Kidney (tissue), 14 donors: Measurements from ENCODE around the gene SLC6A3. TPM values are rescaled to one million over a fixed set of nuclear protein-coding genes. Genes with fewer than 3 reads are reported as not detected.

Experiments
- DNase-seq, 5 donors: peaks; one replicate each; pipeline ENCODE4 v3.0.0-alpha.2; 2013 to 2020
- FAIRE-seq: peaks from 2 replicates; lab custom pipeline; 2012; peaks lifted over from hg19 to GRCh38; lab: Jason Lieb, UNC
- H3K27ac ChIP-seq, 2 donors: one replicate each; pipeline ENCODE4 v1.7.0; 2013; ENCODE audit warnings: low read depth in 2 of 2, low read length in 2 of 2, inconsistent platforms in 1 of 2
- H3K27me3 ChIP-seq: one replicate; pipeline ENCODE4 v1.7.1; 2013; ENCODE audit warnings: low read length, inconsistent platforms; ENCODE audit not compliant: control insufficient read depth, insufficient read depth
- H3K36me3 ChIP-seq, 3 donors: one replicate each; pipeline versions ENCODE4 v1.7.0 to v1.7.1; 2013; ENCODE audit warnings: low read length in 3 of 3, control low read depth in 1 of 3, inconsistent platforms in 1 of 3; ENCODE audit not compliant: insufficient read depth in 3 of 3, control insufficient read depth in 2 of 3
- H3K4me1 ChIP-seq, 3 donors: one replicate each; pipeline versions ENCODE4 v1.7.0 to v1.7.1; 2013; ENCODE audit warnings: low read length in 3 of 3, inconsistent platforms in 1 of 3, low read depth in 1 of 3; ENCODE audit not compliant: control insufficient read depth in 2 of 3, insufficient read depth in 2 of 3
- H3K4me3 ChIP-seq, 3 donors: one replicate each; pipeline versions ENCODE4 v1.7.0 to v1.8.1; 2013; ENCODE audit warnings: low read length in 3 of 3, control low read depth in 1 of 3, inconsistent platforms in 1 of 3
- H3K9ac ChIP-seq, 3 donors: one replicate each; pipeline versions ENCODE4 v1.7.0 to v1.7.1; 2013; ENCODE audit warnings: low read length in 3 of 3, control low read depth in 1 of 3, inconsistent platforms in 1 of 3
- H3K9me3 ChIP-seq, 3 donors: one replicate each; pipeline versions ENCODE4 v1.7.0 to v1.7.1; 2013; ENCODE audit warnings: low read length in 3 of 3, control low read depth in 1 of 3, inconsistent platforms in 1 of 3; ENCODE audit not compliant: control insufficient read depth in 2 of 3, insufficient read depth in 1 of 3
- intact Hi-C: fragments of 100-400 bp; cut with DNase I; formaldehyde crosslinking; loops from one replicate; pipeline ENCODE4 v1.11.1; 2022
- polyA plus RNA-seq: library from polyadenylated mRNA; stranded (reverse); fragments of 350-450 nt; fragmentation: Illumina TruSeq; extraction: RNeasy Lipid Tissue Mini Kit (QIAGEN cat#74804); gene quantifications from one replicate; pipeline ENCODE4 v1.2.3, GENCODE V29; 2014; ENCODE audit warnings: low read depth, low replicate concordance; ENCODE audit not compliant: insufficient read depth
- total RNA-seq: library from RNA; stranded (reverse); fragmentation: NEBNext Ultra II Directional; extraction: Animal tissue kit (Norgen Biotek cat#: 25700); gene quantifications from one replicate; pipeline ENCODE4 v1.2.1, GENCODE V29; 2021
- TF ChIP-seq, protein P1 (sequence below): IDR thresholded peaks from 3 replicates; pipeline ENCODE4 v1.5.1; 2012; ENCODE audit warnings: mild to moderate bottlenecking, moderate library complexity, borderline replicate concordance; ENCODE audit not compliant: insufficient read depth; ENCODE audit errors: extremely low read depth
- donor health status: control.
- donor health status: control.
- donor health status: control.
- donor health status: control.
- donor health status: control.
- donor health status: DM: yes; HTN: yes; CAD: no.
- donor health status: Normal renal cell carcinoma (clear cell type).

The SLC6A3 gene
- total and polyA plus RNA-seq, 2 donors from 2014 or later = 0.09 to 0.54 TPM

DNA sequence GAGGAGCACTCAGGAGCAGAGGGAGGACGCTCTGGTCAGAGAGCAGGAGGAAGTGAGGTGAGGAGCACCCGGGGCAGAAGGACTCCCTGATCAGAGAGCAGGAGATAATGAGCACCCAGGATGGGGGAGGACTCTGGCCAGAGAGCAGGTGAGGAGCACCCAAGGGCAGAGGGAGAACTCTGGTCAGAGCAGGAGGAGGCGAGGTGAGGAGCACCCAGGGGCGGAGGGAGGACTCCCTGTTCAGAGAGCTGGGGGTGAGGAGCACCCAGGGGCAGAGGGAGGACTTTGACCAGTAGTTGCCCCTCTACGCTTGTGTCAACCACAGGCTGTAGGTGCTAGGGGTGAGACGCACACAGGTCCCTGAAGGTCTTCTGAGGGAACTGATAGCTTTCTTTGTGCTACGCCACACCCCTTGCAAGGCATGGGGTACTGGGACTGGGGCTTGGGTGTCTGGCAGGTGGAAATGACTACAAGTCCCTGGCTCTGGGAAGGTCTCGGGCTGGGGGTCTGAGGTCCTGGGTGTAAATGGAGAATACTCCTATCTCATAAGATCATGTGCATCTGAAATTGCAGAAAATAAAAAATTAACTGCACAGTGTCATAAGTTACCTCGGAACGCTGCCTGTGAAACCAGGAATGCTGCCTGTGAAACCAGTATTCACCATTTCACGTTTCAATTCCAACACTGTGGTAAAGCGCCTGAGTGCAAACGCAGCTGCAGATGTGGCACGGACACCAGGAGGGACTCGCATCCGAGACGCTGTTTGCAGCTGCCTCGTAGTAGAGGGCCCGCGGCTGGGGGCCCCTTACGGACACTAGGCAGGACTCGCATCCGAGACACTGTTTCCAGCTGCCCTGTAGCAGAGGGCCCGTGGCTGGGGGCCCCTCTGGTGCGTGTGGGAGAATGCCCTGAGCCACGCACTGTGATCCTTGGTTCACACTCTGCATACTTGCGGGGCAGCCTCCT, 27.0 kb upstream of the SLC6A3 start:
- intact Hi-C loops = no loop called here
- no peak for FAIRE-seq
- Histone ChIP-seq H3K9ac (no peak overlapping the region), H3K27me3 (no peaks in the 10 kb centered on the region), H3K9me3 (no peaks in the 10 kb centered on the region), H3K36me3 (peaks cover 0 to 3% (median 0%) of the 10 kb centered on the region in 3 donors), H3K27ac (no peak overlapping the region), H3K4me3 (no peak overlapping the region), H3K4me1 (peaks cover 0 to 4% (median 0%) of the 10 kb centered on the region in 3 donors)
- peak in 1 of 5 donors; percentile 45 for DNase-seq
- TF ChIP-seq, protein P1, sequence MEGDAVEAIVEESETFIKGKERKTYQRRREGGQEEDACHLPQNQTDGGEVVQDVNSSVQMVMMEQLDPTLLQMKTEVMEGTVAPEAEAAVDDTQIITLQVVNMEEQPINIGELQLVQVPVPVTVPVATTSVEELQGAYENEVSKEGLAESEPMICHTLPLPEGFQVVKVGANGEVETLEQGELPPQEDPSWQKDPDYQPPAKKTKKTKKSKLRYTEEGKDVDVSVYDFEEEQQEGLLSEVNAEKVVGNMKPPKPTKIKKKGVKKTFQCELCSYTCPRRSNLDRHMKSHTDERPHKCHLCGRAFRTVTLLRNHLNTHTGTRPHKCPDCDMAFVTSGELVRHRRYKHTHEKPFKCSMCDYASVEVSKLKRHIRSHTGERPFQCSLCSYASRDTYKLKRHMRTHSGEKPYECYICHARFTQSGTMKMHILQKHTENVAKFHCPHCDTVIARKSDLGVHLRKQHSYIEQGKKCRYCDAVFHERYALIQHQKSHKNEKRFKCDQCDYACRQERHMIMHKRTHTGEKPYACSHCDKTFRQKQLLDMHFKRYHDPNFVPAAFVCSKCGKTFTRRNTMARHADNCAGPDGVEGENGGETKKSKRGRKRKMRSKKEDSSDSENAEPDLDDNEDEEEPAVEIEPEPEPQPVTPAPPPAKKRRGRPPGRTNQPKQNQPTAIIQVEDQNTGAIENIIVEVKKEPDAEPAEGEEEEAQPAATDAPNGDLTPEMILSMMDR = no peak

DNA sequence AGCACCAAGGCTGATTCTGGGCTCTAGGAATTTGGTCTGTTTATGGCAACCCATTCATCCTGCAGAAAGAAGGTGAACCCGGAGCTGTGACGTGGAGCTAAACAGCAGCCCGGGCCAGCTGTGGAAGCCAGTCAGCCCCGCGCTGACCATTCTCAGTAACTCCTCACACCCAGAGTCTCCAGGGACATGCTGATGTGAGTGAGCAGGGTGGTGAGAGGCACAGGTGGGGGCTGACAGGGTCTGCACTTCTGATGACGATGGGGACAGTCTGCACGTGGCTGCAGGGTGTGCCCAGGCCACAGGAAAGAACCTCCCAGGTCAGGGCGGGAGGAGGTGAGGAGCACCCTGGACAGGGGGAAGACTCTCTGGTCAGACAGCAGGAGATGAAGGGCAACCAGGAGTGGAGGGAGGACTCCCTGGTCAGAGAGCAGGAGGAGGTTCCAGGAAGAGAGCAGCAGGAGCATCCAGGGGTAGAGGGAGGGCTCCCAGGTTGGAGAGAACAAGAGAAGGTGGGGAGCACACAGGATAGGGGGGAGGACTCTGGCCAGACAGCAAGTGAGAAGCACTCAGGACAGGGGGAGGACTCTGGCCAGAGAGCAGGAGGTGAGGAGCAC, 26.1 kb upstream of the SLC6A3 start:
- H3K36me3 ChIP-seq = peaks cover 0 to 3% (median 0%) of the 10 kb centered on the region in 3 donors
- intact Hi-C loops = no loop called here

DNA sequence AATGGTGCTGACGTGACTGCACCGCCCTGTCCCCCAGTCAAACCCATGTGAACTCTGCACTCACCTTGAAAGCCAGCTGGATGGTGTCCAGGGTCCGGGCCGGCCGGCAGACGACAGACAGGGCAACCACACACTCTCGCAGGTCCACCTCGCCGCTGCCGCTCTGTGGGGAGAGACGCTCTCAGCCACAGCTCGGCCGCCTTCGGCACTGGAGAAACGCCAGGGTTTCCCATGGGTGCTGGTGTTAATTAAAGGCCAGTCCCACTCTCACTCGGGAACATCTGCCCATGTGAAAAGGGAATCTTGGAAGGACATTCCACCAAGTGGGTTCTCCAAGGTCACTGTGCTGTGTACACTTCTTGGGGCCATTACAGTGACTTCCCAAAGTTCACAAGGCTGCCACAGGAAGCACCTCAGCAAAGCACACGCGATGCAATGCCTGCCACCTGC, 25.5 kb upstream of the SLC6A3 start:
- TF ChIP-seq, protein P1 = no peak
- FAIRE-seq (no peak), DNase-seq (peak in 1 of 5 donors; percentile 75)
- no peaks in the 10 kb centered on the region for H3K9me3 ChIP-seq
- H3K9ac ChIP-seq = no peak overlapping the region
- H3K27me3 ChIP-seq = no peaks in the 10 kb centered on the region
- no peak overlapping the region for H3K27ac ChIP-seq
- intact Hi-C loops = no loop called here
- H3K36me3 ChIP-seq = peaks cover 0 to 3% (median 0%) of the 10 kb centered on the region in 3 donors
- H3K4me1 ChIP-seq = peaks cover 0 to 4% (median 0%) of the 10 kb centered on the region in 3 donors
- no peak overlapping the region for H3K4me3 ChIP-seq

More for the DNA sequence above, 26.1 kb upstream of the SLC6A3 start:
- no peak overlapping the region for H3K27ac ChIP-seq
- no peak overlapping the region for H3K4me3 ChIP-seq
- no peaks in the 10 kb centered on the region for H3K9me3 ChIP-seq
- H3K27me3 ChIP-seq = no peaks in the 10 kb centered on the region
- no peak for DNase-seq
- no peak overlapping the region for H3K9ac ChIP-seq
- H3K4me1 ChIP-seq = peaks cover 0 to 4% (median 0%) of the 10 kb centered on the region in 3 donors
- FAIRE-seq = no peak
- TF ChIP-seq, protein P1 = no peak
